ENCODE results near the gene TMPRSS15.

Gene TMPRSS15

DNA sequence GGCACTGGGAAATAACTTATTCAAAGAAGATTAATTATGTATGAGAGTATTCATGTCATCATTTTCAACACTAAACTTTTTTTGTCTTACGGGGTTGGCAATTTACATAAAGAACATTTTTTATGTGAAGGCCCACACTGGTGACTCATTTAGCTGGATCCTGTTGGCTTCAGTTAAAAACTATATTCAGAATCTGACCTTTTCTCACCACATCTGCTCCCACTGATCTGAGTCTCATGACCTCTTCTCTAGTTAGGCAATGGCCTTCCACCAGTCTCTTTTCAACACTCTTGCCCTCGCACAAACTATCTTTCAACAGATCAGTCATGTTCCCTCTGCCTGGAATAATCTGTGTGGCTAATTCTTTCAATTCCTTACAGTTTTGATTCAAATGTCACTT, 53.4 kb downstream of the TMPRSS15 start:
- DNase-seq (ENCODE audit: low read depth) = no peak
- TF ChIP-seq, protein P1, sequence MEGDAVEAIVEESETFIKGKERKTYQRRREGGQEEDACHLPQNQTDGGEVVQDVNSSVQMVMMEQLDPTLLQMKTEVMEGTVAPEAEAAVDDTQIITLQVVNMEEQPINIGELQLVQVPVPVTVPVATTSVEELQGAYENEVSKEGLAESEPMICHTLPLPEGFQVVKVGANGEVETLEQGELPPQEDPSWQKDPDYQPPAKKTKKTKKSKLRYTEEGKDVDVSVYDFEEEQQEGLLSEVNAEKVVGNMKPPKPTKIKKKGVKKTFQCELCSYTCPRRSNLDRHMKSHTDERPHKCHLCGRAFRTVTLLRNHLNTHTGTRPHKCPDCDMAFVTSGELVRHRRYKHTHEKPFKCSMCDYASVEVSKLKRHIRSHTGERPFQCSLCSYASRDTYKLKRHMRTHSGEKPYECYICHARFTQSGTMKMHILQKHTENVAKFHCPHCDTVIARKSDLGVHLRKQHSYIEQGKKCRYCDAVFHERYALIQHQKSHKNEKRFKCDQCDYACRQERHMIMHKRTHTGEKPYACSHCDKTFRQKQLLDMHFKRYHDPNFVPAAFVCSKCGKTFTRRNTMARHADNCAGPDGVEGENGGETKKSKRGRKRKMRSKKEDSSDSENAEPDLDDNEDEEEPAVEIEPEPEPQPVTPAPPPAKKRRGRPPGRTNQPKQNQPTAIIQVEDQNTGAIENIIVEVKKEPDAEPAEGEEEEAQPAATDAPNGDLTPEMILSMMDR (IDR thresholded peaks at IDR 0.05; ENCODE audit: insufficient read depth, low read depth, low read length, missing control alignments) = no peak
- no peak overlapping the region for H3K4me3 ChIP-seq (ENCODE audit: low read depth, low read length)

DNA sequence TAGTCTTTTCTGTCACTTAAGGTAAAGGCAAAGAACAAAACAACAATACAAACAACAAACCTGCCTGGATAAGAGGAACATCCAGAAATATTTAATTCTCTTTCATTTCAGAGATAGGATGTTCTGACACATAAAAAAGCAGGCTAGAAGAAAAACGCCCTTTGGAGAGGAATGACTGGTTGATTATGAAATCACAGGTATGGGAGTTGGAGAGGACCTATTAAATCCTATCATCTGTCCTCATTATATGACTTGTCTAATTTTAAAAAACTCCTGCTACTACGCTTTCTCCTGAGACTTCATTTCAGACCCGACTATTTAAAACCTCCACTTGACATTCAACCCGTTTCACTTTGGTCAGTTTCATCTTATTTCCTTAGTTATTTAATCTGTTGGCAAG, 54.1 kb downstream of the TMPRSS15 start:
- DNase-seq (ENCODE audit: low read depth) = no peak
- H3K4me3 ChIP-seq (ENCODE audit: low read depth, low read length) = no peak overlapping the region
- TF ChIP-seq, protein P1 (IDR thresholded peaks at IDR 0.05; ENCODE audit: insufficient read depth, low read depth, low read length, missing control alignments) = no peak

DNA sequence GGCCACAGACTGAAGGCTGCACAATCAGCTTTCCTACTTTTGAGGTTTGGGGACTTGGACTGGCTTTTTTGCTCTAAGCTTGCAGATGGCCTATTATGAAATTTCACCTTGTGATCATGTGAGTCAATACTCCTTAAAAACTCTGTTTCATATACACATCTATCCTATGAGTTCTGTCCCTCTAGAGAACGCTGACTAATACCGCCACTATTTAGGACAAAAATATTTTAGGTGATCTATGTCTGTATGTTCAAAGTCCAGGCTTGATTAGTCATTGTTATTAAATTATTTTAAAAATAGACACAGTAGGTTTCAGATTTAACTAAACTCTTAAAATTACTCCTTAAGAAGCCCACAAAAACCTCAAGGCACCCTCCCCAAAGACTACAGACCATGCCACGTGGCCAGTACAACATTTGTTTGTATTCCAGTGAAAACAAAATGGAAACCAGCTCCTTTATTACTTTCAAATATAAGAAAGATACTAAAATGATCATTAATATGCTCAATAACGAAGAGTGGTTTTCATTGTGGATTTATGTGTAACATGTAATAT, 63.1 kb downstream of the TMPRSS15 start:
- DNase-seq (ENCODE audit: low read depth) = peak; percentile 9
- TF ChIP-seq, protein P1 (IDR thresholded peaks at IDR 0.05; ENCODE audit: insufficient read depth, low read depth, low read length, missing control alignments) = no peak

DNA sequence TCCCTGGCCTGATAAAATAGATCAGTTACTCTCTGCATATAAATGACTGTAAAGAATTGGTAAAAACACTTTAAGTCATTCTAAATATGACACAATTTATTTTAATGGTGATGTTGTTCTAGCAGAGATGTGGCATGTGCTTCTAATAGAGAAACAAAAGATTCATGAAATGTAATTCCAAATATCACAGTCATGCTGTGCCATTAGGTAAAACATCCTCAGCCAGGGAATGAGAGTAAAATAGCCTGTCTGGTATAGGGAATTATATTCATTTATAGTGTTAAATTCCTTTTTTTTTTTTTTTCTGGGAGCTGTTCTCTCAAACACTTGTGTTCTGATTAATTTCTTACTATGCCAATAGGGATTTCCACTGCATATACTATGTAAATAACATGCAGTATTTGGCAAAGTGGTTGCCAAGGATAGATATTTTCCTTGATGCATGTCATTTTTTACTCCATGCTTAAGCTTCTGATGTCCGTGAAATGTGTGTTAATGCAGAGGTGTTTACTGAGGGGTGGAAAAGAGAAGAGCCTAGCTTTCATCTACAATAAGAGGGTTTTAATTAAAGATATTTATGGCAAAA, 67.8 kb downstream of the TMPRSS15 start:
- TF ChIP-seq, protein P1 (IDR thresholded peaks at IDR 0.05; ENCODE audit: insufficient read depth, low read depth, low read length, missing control alignments) = no peak
- no peak for DNase-seq (ENCODE audit: low read depth)
- H3K4me3 ChIP-seq (ENCODE audit: low read depth, low read length) = no peak overlapping the region

More for the DNA sequence above, 63.1 kb downstream of the TMPRSS15 start:
- H3K4me3 ChIP-seq (ENCODE audit: low read depth, low read length) = no peak overlapping the region

DNA sequence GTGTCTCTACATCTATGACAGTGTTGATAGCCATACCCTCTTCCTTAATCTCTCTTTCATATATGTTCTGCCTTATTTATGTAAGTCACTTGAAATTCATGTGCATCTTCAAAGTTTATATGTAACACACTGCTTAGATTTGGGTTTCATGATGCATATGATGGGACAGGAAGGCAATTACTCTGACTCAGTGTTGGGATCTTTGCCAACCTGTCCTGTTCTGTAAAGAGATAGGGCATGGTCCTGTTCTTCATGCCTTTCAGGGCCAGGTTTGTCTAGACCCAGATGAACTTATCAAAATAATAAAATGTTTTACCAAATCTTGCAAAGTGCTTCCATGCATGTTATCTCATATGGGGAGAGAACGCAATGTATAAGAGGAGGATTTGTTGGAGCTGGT, 69.5 kb downstream of the TMPRSS15 start:
- DNase-seq (ENCODE audit: low read depth) = no peak
- no peak overlapping the region for H3K4me3 ChIP-seq (ENCODE audit: low read depth, low read length)
- TF ChIP-seq, protein P1 (IDR thresholded peaks at IDR 0.05; ENCODE audit: insufficient read depth, low read depth, low read length, missing control alignments) = no peak

DNA sequence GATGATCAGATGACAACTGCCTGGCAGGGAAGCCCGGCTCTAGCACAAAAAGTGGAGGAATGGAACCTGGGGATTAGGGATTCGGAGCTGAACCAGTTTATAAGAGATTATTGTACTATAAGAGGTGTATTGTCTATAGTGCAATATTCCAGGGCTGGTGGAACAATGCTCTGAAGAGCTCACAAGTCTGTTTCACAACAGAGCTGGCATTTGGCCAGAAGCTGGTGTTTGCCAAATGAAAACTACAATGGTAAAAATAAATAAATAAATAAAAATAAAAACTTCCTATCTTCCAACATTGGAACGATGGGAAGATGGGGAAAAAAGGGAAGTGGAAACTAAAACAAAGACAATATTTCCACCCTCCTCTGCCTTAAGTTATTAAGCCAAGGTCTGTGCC, 85.4 kb downstream of the TMPRSS15 start:
- TF ChIP-seq, protein P1 (IDR thresholded peaks at IDR 0.05; ENCODE audit: insufficient read depth, low read depth, low read length, missing control alignments) = no peak
- no peak for DNase-seq (ENCODE audit: low read depth)
- H3K4me3 ChIP-seq (ENCODE audit: low read depth, low read length) = no peak overlapping the region

DNA sequence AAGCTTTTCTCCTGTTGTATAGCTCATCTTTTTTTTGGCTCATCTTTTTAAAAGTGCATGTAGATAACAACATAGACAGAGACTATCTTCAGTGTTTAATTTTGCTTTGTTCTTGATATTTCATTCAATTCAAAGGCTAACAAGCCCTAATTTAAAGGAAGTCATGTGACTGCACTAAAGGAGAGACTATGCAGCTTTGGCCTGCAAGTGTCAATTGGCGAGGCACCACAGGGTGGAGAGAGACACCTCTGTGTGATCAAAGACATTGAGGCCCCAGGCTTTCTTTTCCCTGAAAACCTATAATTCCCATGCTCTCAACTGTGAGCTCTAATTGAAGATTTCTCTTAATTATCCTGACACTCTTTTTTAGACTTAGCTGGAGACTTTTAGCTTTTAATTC, 105.4 kb downstream of the TMPRSS15 start:
- TF ChIP-seq, protein P1 (IDR thresholded peaks at IDR 0.05; ENCODE audit: insufficient read depth, low read depth, low read length, missing control alignments) = no peak
- DNase-seq (ENCODE audit: low read depth) = no peak
- no peak overlapping the region for H3K4me3 ChIP-seq (ENCODE audit: low read depth, low read length)

Data from GM12865 (cell line).